Neutrophil (primary cell): Measurements from ENCODE around the gene AKAP5.

ENCODE experiments used
- H3K27ac ChIP-seq: fragments of 200-600 bp; sonication (generic); 2 replicates; pipeline ENCODE4 v1.5.1; 2016; ENCODE audit warnings: mild to moderate bottlenecking, moderate library complexity
- H3K27me3 ChIP-seq: fragments of 200-600 bp; sonication (generic); 2 replicates; pipeline ENCODE4 v1.6.0; 2016; ENCODE audit warnings: mild to moderate bottlenecking
- H3K36me3 ChIP-seq: fragments of 200-600 bp; sonication (generic); 2 replicates; pipeline ENCODE4 v1.5.1; 2017
- H3K4me1 ChIP-seq, 2 experiments: fragments of 200-600 bp in 1 of 2; sonication (generic) in 1 of 2; 1 replicate in 1 of 2; 2 replicates in 1 of 2; pipeline versions ENCODE4 v1.5.1 to v1.6.1; 2013 to 2016; ENCODE audit warnings: low read depth in 1 of 2, low read length in 1 of 2, mild to moderate bottlenecking in 1 of 2, moderate library complexity in 1 of 2; ENCODE audit not compliant: control insufficient read depth in 1 of 2, insufficient read depth in 1 of 2
- H3K4me3 ChIP-seq, 2 experiments: fragments of 200-600 bp in 1 of 2; sonication (generic) in 1 of 2; 1 replicate in 1 of 2; 2 replicates in 1 of 2; pipeline ENCODE4 v1.5.1; 2013 to 2016; ENCODE audit warnings: low read depth in 1 of 2, low read length in 1 of 2, mild to moderate bottlenecking in 1 of 2, moderate library complexity in 1 of 2
- H3K9me3 ChIP-seq: fragments of 200-600 bp; sonication (generic); 2 replicates; pipeline ENCODE4 v1.5.1; 2016
- TF ChIP-seq, protein P1 (sequence below): fragments of 200-600 bp; sonication (generic); IDR thresholded peaks from 2 replicates; pipeline ENCODE4 v1.5.1; 2016; ENCODE audit warnings: antibody characterized with exemption

The AKAP5 gene

DNA sequence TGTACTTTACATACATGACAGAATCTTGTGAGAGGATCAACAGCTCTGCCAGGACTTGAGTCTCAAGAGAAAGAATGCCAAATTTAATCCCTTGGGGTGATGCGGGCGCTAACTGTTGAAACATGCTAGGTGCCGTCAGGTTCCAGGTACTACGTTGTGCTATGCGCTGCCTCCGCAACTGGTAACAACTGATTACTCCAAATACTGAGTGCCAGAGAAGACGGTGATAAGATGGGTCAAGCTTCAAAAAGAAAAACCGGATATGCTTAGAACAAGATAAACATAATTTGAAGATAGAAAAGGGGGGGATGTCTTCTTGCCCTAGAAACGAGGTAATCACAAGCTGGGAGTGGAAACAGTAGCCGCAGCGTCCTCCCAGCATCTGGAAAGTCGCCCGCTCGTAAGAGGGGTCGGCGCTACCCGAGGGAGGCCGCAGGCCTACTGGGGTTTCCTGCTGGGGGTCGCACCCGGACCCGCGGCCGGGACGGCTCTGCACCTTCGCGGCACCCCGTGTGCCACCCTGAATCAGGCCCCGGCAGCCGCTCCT is 37.7 kb downstream of the AKAP5 start:
- TF ChIP-seq, protein P1, sequence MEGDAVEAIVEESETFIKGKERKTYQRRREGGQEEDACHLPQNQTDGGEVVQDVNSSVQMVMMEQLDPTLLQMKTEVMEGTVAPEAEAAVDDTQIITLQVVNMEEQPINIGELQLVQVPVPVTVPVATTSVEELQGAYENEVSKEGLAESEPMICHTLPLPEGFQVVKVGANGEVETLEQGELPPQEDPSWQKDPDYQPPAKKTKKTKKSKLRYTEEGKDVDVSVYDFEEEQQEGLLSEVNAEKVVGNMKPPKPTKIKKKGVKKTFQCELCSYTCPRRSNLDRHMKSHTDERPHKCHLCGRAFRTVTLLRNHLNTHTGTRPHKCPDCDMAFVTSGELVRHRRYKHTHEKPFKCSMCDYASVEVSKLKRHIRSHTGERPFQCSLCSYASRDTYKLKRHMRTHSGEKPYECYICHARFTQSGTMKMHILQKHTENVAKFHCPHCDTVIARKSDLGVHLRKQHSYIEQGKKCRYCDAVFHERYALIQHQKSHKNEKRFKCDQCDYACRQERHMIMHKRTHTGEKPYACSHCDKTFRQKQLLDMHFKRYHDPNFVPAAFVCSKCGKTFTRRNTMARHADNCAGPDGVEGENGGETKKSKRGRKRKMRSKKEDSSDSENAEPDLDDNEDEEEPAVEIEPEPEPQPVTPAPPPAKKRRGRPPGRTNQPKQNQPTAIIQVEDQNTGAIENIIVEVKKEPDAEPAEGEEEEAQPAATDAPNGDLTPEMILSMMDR, result no peak
- peak overlapping the region; percentile 89 to 93 for H3K4me3 ChIP-seq
- no peaks in the 10 kb centered on the region for H3K36me3 ChIP-seq
- peaks cover 22% of the 10 kb centered on the region for H3K27me3 ChIP-seq
- H3K9me3 ChIP-seq, result no peaks in the 10 kb centered on the region
- peak overlapping the region; percentile 98 for H3K27ac ChIP-seq
- peaks cover 24 to 31% of the 10 kb centered on the region in 2 experiments for H3K4me1 ChIP-seq

DNA sequence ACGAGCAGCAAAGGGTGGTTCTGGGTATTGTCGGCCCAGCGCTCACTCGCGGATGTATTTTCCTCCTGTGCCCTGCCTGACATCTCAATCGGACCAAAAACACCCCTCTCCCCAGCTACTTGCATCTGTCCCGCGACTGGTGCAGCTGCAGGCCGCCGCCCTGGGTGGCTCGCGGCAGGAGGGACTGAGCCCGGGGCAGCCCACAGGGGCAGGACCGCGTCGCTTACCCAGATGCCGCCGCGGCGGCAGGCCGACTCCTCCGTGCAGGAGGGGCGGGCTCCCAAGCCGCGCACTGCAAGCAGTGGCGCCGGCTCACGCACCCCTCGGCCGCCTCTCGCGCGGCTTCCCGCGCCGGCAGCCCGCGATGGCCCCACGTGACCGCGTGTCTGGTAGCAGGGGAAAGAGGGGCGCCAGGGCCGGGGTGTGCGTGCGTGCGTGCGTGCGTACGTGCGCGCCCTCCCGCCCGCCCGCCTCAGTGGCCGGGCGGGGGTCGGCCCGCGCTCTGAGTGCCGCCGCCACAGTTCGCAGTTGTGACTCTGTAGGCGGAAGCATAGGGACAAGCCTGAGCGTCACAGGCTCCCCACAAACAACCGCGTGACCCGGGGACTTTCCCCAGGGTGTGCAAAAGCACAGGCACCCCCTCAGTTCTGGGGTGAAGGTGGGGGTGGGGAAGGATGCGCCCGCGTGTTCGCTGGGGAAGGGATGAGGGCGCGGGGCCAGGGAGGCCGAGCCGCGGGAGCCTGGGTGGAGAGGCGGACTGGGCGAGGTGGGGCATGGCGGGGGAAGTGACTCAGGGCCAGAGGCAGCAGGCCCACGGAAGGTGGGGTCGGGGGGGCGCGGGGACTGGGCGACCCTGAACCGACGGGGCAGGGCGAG is 38.4 kb downstream of the AKAP5 start, which contains the start of gene ZBTB25:
ZBTB25 (minus strand) TSS at position 405 of the 876 bp plus-strand sequence. CDS start 13,305 bp downstream, outside the sequence.
- Histone ChIP-seq H3K36me3 (no peaks in the 10 kb centered on the region), H3K4me3 (peak within 1 kb of the TSS; percentile 89 to 93), H3K4me1 (peaks cover 24 to 38% of the 10 kb centered on the region in 2 experiments), H3K27ac (peak within 1 kb of the TSS; percentile 98), H3K9me3 (no peaks in the 10 kb centered on the region), H3K27me3 (peaks cover 22% of the 10 kb centered on the region)
- TF ChIP-seq, protein P1, result no peak

DNA sequence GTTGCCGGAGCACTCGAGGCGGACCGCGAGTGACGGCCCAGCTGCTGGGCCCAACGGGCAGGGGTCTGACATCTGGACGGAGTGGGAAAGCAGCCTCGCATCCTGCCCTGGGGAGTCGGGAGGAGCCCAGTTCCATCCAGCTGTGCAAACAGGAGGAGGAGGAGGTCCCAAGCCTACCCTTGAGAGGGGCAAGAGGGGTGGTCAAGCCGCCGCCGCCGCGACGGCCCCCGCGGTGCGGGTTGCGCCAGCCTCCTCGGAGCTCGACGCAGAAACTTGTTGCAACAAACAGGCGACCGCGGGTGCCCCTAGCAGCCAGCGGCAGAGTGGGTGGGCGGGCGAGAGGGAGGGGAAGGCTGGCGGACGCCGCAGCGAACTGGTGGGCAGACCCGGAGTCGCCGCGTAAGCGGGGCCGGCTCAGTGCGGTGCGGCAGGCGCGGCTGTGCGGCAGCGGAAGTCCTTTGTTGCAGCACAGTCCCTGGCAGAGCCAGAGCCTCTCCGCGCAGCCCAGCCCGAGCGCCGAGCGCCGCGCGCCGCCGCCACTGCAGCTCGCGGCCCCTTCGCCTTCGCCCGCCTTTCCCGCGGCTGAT is 39.1 kb downstream of the AKAP5 start, which contains the start of gene ZBTB1:
ZBTB1 (plus strand) TSS at position 461 of the 587 bp plus-strand sequence. CDS start 16,735 bp downstream, outside the sequence.
- H3K36me3 ChIP-seq, result no peaks in the 10 kb centered on the region
- no peaks in the 10 kb centered on the region for H3K9me3 ChIP-seq
- H3K4me3 ChIP-seq, result peak within 1 kb of the TSS; percentile 89 to 93
- TF ChIP-seq, protein P1, result no peak
- peaks cover 22% of the 10 kb centered on the region for H3K27me3 ChIP-seq
- H3K4me1 ChIP-seq, result peaks cover 24 to 38% of the 10 kb centered on the region in 2 experiments
- H3K27ac ChIP-seq, result peak within 1 kb of the TSS; percentile 98

DNA sequence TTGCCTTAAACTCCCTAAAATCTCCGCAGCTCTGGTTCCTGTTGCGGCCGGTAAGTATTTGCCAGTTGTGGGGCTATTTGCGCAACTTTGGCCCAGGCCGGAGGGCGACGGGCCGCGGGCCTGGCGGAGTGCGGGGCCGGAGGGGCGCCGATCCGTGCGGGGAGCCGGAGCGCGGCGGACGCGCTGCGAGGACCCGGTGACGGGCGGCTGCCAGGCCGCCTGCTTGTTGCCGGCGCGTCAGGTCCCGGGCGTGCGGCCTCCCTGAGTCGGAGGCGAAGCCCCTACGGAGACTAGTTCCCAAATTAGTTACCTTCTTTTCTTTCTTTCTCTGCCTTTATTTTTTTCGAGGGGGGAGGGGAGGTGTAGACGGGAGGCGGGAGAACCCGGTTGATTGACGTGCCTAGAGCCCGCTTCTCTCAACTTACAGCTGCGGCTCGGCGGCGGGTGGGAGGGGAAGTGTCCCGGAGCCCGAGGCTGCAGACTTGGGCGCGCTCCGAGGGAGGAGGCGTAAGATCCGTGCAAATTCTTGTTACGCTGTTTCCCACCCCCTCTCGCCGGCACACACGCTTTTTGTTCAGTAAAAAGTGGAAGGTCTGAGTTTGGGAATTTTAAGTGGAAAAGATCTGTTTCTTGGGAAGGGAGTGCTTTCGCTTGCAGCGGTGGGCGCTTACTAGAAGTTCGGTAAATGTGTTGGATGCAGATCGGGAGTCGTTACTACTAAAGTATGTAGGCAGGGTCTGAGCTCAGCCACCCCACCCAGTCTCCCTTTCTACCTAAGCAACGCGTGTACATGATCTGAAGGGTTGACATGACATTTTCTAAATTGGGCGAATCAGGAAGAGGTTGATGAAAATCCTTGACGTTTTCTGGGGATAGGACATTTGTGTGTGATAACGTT is 39.8 kb downstream of the AKAP5 start:
- TF ChIP-seq, protein P1, result no peak

DNA sequence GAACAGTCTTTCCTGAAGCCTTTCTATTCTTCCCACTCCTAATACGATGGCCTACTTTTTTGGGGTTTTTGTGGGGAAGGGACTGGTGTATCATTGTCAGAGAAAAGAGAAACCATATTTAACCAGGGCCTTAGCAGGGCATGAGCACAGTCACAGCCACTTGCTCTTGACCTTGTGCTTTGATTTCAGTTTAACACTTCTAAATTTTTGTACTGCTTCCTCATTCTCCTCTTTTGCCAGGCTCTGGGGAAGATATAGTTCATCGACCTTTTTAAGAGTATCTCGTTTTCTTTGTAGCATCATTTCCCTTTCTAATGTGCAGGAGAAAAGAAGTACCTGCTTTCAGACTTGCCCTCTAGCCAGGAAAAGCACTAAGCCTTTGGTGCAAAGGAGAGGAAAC is 41.4 kb downstream of the AKAP5 start:
- Histone ChIP-seq H3K36me3 (no peaks in the 10 kb centered on the region), H3K27ac (peak overlapping the region; percentile 36), H3K4me3 (no peak overlapping the region), H3K9me3 (no peaks in the 10 kb centered on the region), H3K4me1 (peaks cover 35 to 52% of the 10 kb centered on the region in 2 experiments), H3K27me3 (peaks cover 14% of the 10 kb centered on the region)
- TF ChIP-seq, protein P1, result no peak

More for the DNA sequence above, 39.8 kb downstream of the AKAP5 start:
- peaks cover 24 to 38% of the 10 kb centered on the region in 2 experiments for H3K4me1 ChIP-seq
- H3K9me3 ChIP-seq, result no peaks in the 10 kb centered on the region
- H3K36me3 ChIP-seq, result no peaks in the 10 kb centered on the region
- H3K27ac ChIP-seq, result peak overlapping the region; percentile 98
- H3K27me3 ChIP-seq, result peaks cover 22% of the 10 kb centered on the region
- peak overlapping the region; percentile 89 to 93 for H3K4me3 ChIP-seq
